ENCODE measurements around the gene IFI27L2.
A peak's percentile ranks its signal among the peaks of the same experiment; 100 is the strongest.

IFI27L2 gene

DNA sequence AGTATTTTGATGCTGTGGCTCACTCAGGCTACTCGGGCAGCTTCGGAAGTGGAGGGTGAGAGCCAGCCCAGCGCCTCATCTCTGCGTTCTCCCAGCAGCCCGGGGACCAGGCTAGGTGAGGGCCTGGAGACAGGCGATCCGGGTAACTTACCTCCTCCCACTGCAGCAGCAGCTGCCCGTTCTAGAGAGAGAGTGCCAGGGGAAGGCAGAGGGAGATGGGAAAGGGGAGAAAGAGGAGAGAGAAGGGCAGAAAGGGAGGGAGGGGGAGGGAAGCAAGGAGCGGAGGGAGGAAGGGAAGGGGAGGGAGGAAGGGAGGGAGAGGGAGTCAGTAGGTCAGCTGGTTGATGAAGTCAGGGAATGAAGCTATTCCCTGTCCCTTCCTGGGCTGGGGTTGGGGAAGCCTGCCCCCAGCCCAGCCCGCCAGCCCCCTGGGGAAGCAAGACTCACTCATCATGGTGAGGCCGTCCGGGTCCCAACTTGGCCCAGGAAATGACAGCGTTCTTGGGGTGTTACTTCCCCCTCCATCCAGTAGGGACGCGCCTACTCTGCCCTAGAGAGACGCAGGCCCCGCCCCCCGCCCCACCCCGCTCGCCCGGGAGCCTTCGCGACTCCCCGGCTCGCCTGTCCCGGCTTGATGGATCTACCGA, at the start of gene IFI27L2:
Gene IFI27L2, minus strand, starts transcription at position 494 of the 647 bp plus-strand sequence. Its CDS starts 40 bp downstream, at position 454.
- peak within 1 kb of the TSS; percentile 95 for H2AFZ ChIP-seq (ENCODE audit: low read depth, low read length)
- peaks cover 11% of the 10 kb centered on the region for H3K4me1 ChIP-seq (ENCODE audit: low read length)
- peak within 1 kb of the TSS; percentile 80 for H3K9ac ChIP-seq (ENCODE audit: low read length)
- no peaks in the 10 kb centered on the region for H3K36me3 ChIP-seq (replicated peaks; ENCODE audit: low read depth, low read length)
- H3K4me3 ChIP-seq (ENCODE audit: low read length): peak within 1 kb of the TSS; percentile 97
- H3K9me3 ChIP-seq (ENCODE audit: insufficient read depth, low read length): no peaks in the 10 kb centered on the region
- 0 out of 2 replicates have a peak, but pooled peaks cover 3% of the 10 kb centered on the region for H3K27me3 ChIP-seq (ENCODE audit: low read depth, low read length)
- no peak within 1 kb of the TSS for H3K27ac ChIP-seq (ENCODE audit: low read length)
- H3K79me2 ChIP-seq (ENCODE audit: low read length): no peaks in the 10 kb centered on the region
- peak within 1 kb of the TSS; percentile 56 for H3K4me2 ChIP-seq (ENCODE audit: low read length)
- H4K20me1 ChIP-seq (ENCODE audit: insufficient read depth, low read length): no peaks in the 10 kb centered on the region
- no peak for TF ChIP-seq CTCF (IDR thresholded peaks at IDR 0.05; ENCODE audit: low read depth, low read length)
- no peak for TF ChIP-seq EZH2phosphoT487 (IDR thresholded peaks at IDR 0.05; ENCODE audit: low read depth)

- H3K79me2 ChIP-seq (ENCODE audit: low read length): no peaks in the 10 kb centered on the region
- H3K4me2 ChIP-seq (ENCODE audit: low read length): no peak overlapping the region
- H3K4me1 ChIP-seq (ENCODE audit: low read length): peaks cover 12% of the 10 kb centered on the region; the same call in 1 of the 2 replicates
- H3K4me3 ChIP-seq (ENCODE audit: low read length): no peak overlapping the region
- no peak overlapping the region for H3K27ac ChIP-seq (ENCODE audit: low read length)
- H3K9ac ChIP-seq (ENCODE audit: low read length): no peak overlapping the region
- TF ChIP-seq CTCF (IDR thresholded peaks at IDR 0.05; ENCODE audit: low read depth, low read length): no peak
- H2AFZ ChIP-seq (ENCODE audit: low read depth, low read length): no peak overlapping the region
- H3K27me3 ChIP-seq (ENCODE audit: low read depth, low read length): peaks cover 26% of the 10 kb centered on the region
- H3K36me3 ChIP-seq (replicated peaks; ENCODE audit: low read depth, low read length): no peaks in the 10 kb centered on the region
- H3K9me3 ChIP-seq (ENCODE audit: insufficient read depth, low read length): no peaks in the 10 kb centered on the region
- no peaks in the 10 kb centered on the region for H4K20me1 ChIP-seq (ENCODE audit: insufficient read depth, low read length)
Measured at GRCh38 chr14:94177806-94178205, 48.4 kb upstream of the IFI27L2 start.

- H3K27me3 ChIP-seq (ENCODE audit: low read depth, low read length): peaks cover 36% of the 10 kb centered on the region
- no peak overlapping the region for H3K4me3 ChIP-seq (ENCODE audit: low read length)
- no peak overlapping the region for H3K9ac ChIP-seq (ENCODE audit: low read length)
- H3K9me3 ChIP-seq (ENCODE audit: insufficient read depth, low read length): no peaks in the 10 kb centered on the region
- H3K27ac ChIP-seq (ENCODE audit: low read length): no peak overlapping the region
- no peaks in the 10 kb centered on the region for H3K36me3 ChIP-seq (replicated peaks; ENCODE audit: low read depth, low read length)
- no peaks in the 10 kb centered on the region for H4K20me1 ChIP-seq (ENCODE audit: insufficient read depth, low read length)
- H3K79me2 ChIP-seq (ENCODE audit: low read length): no peaks in the 10 kb centered on the region
- no peak overlapping the region for H2AFZ ChIP-seq (ENCODE audit: low read depth, low read length)
- H3K4me1 ChIP-seq (ENCODE audit: low read length): peaks cover 12% of the 10 kb centered on the region; the same call in 1 of the 2 replicates
- no peak overlapping the region for H3K4me2 ChIP-seq (ENCODE audit: low read length)
- TF ChIP-seq CTCF (IDR thresholded peaks at IDR 0.05; ENCODE audit: low read depth, low read length): no peak
Measured at GRCh38 chr14:94176808-94177207, 47.4 kb upstream of the IFI27L2 start.

DNA sequence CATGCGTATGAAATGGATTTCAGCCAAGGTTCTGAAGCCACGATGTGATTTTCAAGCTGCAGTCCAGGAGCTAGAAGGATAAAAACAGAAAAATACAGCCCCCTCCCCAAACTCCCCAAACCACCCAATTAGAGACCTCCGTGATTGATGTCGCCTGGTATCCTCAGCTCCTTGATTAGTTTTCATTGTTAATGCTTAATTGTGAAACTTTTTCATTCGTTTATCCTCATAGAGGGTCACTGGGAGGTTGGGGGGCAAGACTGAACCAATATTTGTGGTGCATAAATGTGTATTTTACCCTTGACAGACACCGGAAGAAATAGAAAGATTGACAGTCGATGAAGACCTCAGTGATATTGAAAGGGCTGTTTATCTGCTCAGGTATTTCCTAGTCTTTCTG, 46.3 kb upstream of the IFI27L2 start:
- TF ChIP-seq CTCF (IDR thresholded peaks at IDR 0.05; ENCODE audit: low read depth, low read length) (no peak), EZH2phosphoT487 (IDR thresholded peaks at IDR 0.05; ENCODE audit: low read depth) (no peak)
- Histone ChIP-seq H3K9me3 (ENCODE audit: insufficient read depth, low read length) (no peaks in the 10 kb centered on the region), H4K20me1 (ENCODE audit: insufficient read depth, low read length) (no peaks in the 10 kb centered on the region), H3K9ac (ENCODE audit: low read length) (no peak overlapping the region), H3K36me3 (replicated peaks; ENCODE audit: low read depth, low read length) (no peaks in the 10 kb centered on the region), H2AFZ (ENCODE audit: low read depth, low read length) (no peak overlapping the region), H3K79me2 (ENCODE audit: low read length) (no peaks in the 10 kb centered on the region), H3K4me1 (ENCODE audit: low read length) (peaks cover 7% of the 10 kb centered on the region; the same call in 1 of the 2 replicates), H3K4me2 (ENCODE audit: low read length) (peak overlapping the region; percentile 91; the same call in 1 of the 2 replicates), H3K27ac (ENCODE audit: low read length) (no peak overlapping the region), H3K4me3 (ENCODE audit: low read length) (no peak overlapping the region), H3K27me3 (ENCODE audit: low read depth, low read length) (peaks cover 41% of the 10 kb centered on the region)

All from OCI-LY3 (cell line).